ENCODE data around the gene TTLL6.
"Not testable (repeated sequence)": the region's sequence is repeated elsewhere in the genome, so short reads cannot be mapped to it uniquely, and the experiment has no call there.

The TTLL6 gene

GRCh38 chr17:48835971-48836370 lies 18.9 kb upstream of the TTLL6 start:
- no peak overlapping the region for H3K9ac ChIP-seq (ENCODE audit: low read depth, low read length)
- no peaks in the 10 kb centered on the region for H3K36me3 ChIP-seq (ENCODE audit: control insufficient read depth, insufficient read depth, low read length)
- H3K4me3 ChIP-seq (ENCODE audit: low read depth, low read length): no peak overlapping the region
- no peaks in the 10 kb centered on the region for H3K27me3 ChIP-seq (ENCODE audit: control insufficient read depth, insufficient read depth, low read length)
- no peaks in the 10 kb centered on the region for H3K9me3 ChIP-seq (ENCODE audit: control insufficient read depth, insufficient read depth, low read length)
- H3K4me1 ChIP-seq (ENCODE audit: control insufficient read depth, insufficient read depth, low read length): no peaks in the 10 kb centered on the region

DNA sequence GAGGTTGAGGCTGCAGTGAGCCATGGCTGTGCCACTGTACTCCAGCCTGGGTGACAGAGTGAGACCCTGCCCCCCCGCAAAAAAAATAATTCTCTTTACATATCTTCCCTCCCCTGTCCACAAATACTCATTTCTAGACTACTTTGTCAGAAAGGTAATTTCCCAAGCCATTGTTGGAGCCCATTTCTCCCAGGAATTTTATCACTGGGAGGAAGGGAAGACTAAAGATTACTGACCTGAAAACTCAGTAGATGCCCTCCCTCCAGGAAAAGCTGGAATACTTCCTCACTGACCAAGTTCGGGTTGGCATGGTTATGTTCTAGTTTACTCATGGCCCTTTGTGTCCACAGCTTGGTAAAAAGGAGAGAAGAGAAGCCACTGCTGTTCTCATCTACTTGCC lies 17.9 kb upstream of the TTLL6 start:
- Histone ChIP-seq H3K27me3 (ENCODE audit: control insufficient read depth, insufficient read depth, low read length) (no peaks in the 10 kb centered on the region), H3K4me1 (ENCODE audit: control insufficient read depth, insufficient read depth, low read length) (no peaks in the 10 kb centered on the region), H3K4me3 (ENCODE audit: low read depth, low read length) (no peak overlapping the region), H3K9ac (ENCODE audit: low read depth, low read length) (no peak overlapping the region), H3K36me3 (ENCODE audit: control insufficient read depth, insufficient read depth, low read length) (no peaks in the 10 kb centered on the region), H3K9me3 (ENCODE audit: control insufficient read depth, insufficient read depth, low read length) (no peaks in the 10 kb centered on the region)

DNA sequence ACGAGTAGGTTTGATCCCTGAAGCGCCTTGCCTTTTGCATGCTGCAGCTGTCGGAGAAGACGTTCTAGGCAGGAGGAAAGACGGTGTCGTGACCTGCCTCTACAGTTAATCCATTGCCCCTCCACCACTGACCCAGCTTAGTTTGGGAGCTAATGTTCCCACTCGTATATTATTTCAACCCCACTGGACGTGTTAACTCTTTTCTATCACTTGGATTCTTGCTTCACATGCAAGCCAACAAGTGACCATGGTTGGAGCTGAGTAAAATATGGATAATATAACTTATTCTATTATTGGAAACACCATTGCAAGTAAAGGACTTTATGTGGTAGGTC lies 14.5 kb upstream of the TTLL6 start:
- Histone ChIP-seq H3K9me3 (ENCODE audit: control insufficient read depth, insufficient read depth, low read length) (no peaks in the 10 kb centered on the region), H3K27me3 (ENCODE audit: control insufficient read depth, insufficient read depth, low read length) (no peaks in the 10 kb centered on the region), H3K4me1 (ENCODE audit: control insufficient read depth, insufficient read depth, low read length) (no peaks in the 10 kb centered on the region), H3K9ac (ENCODE audit: low read depth, low read length) (peak overlapping the region; percentile 73), H3K4me3 (ENCODE audit: low read depth, low read length) (peak overlapping the region; percentile 99), H3K36me3 (ENCODE audit: control insufficient read depth, insufficient read depth, low read length) (no peaks in the 10 kb centered on the region)

GRCh38 chr17:48830840-48831548 lies 14.0 kb upstream of the TTLL6 start, which contains the start of gene CALCOCO2:
CALCOCO2 (plus strand) TSS chr17:48831035; CDS start chr17:48841708, 10,673 bp downstream.
- H3K9me3 ChIP-seq (ENCODE audit: control insufficient read depth, insufficient read depth, low read length): no peaks in the 10 kb centered on the region
- H3K4me3 ChIP-seq (ENCODE audit: low read depth, low read length): peak within 1 kb of the TSS; percentile 99
- peak within 1 kb of the TSS; percentile 73 for H3K9ac ChIP-seq (ENCODE audit: low read depth, low read length)
- H3K27me3 ChIP-seq (ENCODE audit: control insufficient read depth, insufficient read depth, low read length): no peaks in the 10 kb centered on the region
- no peaks in the 10 kb centered on the region for H3K4me1 ChIP-seq (ENCODE audit: control insufficient read depth, insufficient read depth, low read length)
- no peaks in the 10 kb centered on the region for H3K36me3 ChIP-seq (ENCODE audit: control insufficient read depth, insufficient read depth, low read length)

DNA sequence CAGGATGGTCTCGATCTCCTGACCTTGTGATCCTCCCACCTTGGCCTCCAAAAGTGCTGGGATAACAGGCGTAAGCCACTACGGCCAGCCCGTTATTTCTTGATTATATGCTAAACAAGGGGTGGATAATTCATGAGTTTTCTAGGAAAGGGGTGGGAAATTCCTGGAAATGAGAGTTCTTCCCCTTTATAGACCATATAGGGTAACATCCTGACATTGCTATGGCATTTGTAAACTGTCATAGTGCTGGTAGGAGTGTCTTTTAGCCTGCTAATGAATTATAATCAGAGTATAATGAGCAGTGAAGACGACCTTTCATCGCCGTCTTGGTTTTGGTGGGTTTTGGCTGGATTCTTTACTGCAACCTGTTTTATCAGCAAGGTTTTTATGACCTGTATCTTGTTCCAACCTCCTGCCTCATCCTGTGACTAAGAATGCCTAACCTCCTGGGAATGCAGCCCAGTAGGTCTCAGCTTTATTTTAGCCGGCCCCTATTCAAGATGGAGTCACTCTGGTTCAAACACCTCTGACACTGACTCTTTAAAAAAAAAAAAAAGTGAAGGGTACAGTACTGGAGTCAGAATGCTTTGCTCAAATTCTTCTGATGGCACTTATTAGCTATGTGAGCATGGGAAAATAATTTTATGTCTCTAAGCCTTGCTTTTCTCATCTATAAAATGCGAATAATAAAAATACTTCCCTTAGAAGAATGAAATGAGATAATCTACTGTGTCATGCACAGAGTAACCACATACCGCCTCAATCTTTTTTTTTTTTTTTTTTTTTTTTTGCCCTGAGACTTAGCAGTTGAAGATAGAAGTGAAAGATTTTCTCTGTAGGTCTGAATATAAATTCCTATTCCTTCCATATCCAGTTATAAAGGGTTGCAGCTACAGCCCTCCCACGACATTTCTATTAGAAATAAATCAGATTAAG lies 8.7 kb upstream of the TTLL6 start:
- Histone ChIP-seq H3K9me3 (ENCODE audit: control insufficient read depth, insufficient read depth, low read length) (no peaks in the 10 kb centered on the region), H3K4me1 (ENCODE audit: control insufficient read depth, insufficient read depth, low read length) (no peaks in the 10 kb centered on the region), H3K36me3 (ENCODE audit: control insufficient read depth, insufficient read depth, low read length) (no peaks in the 10 kb centered on the region), H3K4me3 (ENCODE audit: low read depth, low read length) (no peak overlapping the region), H3K9ac (ENCODE audit: low read depth, low read length) (no peak overlapping the region), H3K27me3 (ENCODE audit: control insufficient read depth, insufficient read depth, low read length) (no peaks in the 10 kb centered on the region)

- H3K4me1 ChIP-seq (ENCODE audit: control insufficient read depth, insufficient read depth, low read length): peaks cover 10% of the 10 kb centered on the region
- not testable (repeated sequence) for H3K9me3 ChIP-seq (ENCODE audit: control insufficient read depth, insufficient read depth, low read length); H3K4me3 ChIP-seq (ENCODE audit: low read depth, low read length); H3K36me3 ChIP-seq (ENCODE audit: control insufficient read depth, insufficient read depth, low read length); H3K27me3 ChIP-seq (ENCODE audit: control insufficient read depth, insufficient read depth, low read length); H3K9ac ChIP-seq (ENCODE audit: low read depth, low read length)
These were observed 3.9 kb upstream of the TTLL6 start for GRCh38 chr17:48820936-48821335.

DNA sequence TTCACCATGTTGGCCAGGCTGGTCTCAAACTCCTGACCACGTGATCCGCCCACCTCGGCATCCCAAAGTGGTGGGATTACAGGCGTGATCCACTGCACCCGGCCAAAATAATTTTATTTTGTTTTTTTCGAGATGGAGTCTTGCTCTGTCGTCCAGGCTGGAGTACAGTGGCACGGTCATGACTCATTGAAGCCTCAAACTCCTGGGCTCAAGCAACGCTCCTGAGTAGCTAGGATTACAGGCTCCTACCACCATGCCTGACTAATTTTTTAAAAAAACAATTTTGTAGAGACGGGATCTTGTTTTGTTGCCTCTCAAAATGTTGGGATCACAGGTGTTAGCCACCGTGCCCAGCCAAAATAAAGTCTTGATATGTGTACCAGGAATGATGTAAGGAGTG lies 2.4 kb upstream of the TTLL6 start:
- H3K9ac ChIP-seq (ENCODE audit: low read depth, low read length): no peak overlapping the region
- no peak overlapping the region for H3K4me3 ChIP-seq (ENCODE audit: low read depth, low read length)
- peaks cover 16% of the 10 kb centered on the region for H3K27me3 ChIP-seq (ENCODE audit: control insufficient read depth, insufficient read depth, low read length)
- H3K4me1 ChIP-seq (ENCODE audit: control insufficient read depth, insufficient read depth, low read length): peaks cover 10% of the 10 kb centered on the region
- no peaks in the 10 kb centered on the region for H3K36me3 ChIP-seq (ENCODE audit: control insufficient read depth, insufficient read depth, low read length)
- no peaks in the 10 kb centered on the region for H3K9me3 ChIP-seq (ENCODE audit: control insufficient read depth, insufficient read depth, low read length)

GRCh38 chr17:48818361-48818841 lies 1.4 kb upstream of the TTLL6 start:
- Histone ChIP-seq H3K4me3 (ENCODE audit: low read depth, low read length) (peak overlapping the region; percentile 3), H3K36me3 (ENCODE audit: control insufficient read depth, insufficient read depth, low read length) (no peaks in the 10 kb centered on the region), H3K9ac (ENCODE audit: low read depth, low read length) (no peak overlapping the region), H3K4me1 (ENCODE audit: control insufficient read depth, insufficient read depth, low read length) (peaks cover 10% of the 10 kb centered on the region), H3K9me3 (ENCODE audit: control insufficient read depth, insufficient read depth, low read length) (no peaks in the 10 kb centered on the region), H3K27me3 (ENCODE audit: control insufficient read depth, insufficient read depth, low read length) (peaks cover 16% of the 10 kb centered on the region)

- peaks cover 13% of the 10 kb centered on the region for H3K4me1 ChIP-seq (ENCODE audit: control insufficient read depth, insufficient read depth, low read length)
- H3K4me3 ChIP-seq (ENCODE audit: low read depth, low read length): peak overlapping the region; percentile 96
- peaks cover 16% of the 10 kb centered on the region for H3K27me3 ChIP-seq (ENCODE audit: control insufficient read depth, insufficient read depth, low read length)
- H3K36me3 ChIP-seq (ENCODE audit: control insufficient read depth, insufficient read depth, low read length): no peaks in the 10 kb centered on the region
- peak overlapping the region; percentile 73 for H3K9ac ChIP-seq (ENCODE audit: low read depth, low read length)
- H3K9me3 ChIP-seq (ENCODE audit: control insufficient read depth, insufficient read depth, low read length): no peaks in the 10 kb centered on the region
These were observed 623 bp downstream of the TTLL6 start for GRCh38 chr17:48816438-48816773.

DNA sequence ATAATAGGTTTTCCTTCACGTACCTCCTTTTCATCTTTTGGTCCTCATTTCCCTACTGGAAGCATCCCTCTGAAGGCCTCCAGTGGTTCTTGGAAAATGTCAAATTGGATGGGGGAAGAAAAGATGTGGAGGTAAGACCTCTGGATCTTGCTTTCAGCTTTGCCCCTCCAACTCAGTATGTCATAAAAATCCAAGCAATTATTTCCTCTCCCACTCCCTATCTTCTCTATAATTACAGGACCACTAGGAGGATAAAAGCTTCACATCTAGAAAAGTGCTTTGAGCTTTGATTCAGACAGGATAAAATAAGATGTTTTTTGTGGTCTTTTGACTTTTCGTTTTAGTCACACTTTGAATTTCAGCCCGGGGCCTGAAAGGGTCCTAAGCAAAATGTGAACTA lies 1.7 kb downstream of the TTLL6 start:
- Histone ChIP-seq H3K27me3 (ENCODE audit: control insufficient read depth, insufficient read depth, low read length) (peaks cover 16% of the 10 kb centered on the region), H3K9me3 (ENCODE audit: control insufficient read depth, insufficient read depth, low read length) (no peaks in the 10 kb centered on the region), H3K9ac (ENCODE audit: low read depth, low read length) (no peak overlapping the region), H3K4me3 (ENCODE audit: low read depth, low read length) (no peak overlapping the region), H3K4me1 (ENCODE audit: control insufficient read depth, insufficient read depth, low read length) (peaks cover 13% of the 10 kb centered on the region), H3K36me3 (ENCODE audit: control insufficient read depth, insufficient read depth, low read length) (no peaks in the 10 kb centered on the region)

- Histone ChIP-seq H3K9me3 (ENCODE audit: control insufficient read depth, insufficient read depth, low read length) (no peaks in the 10 kb centered on the region), H3K27me3 (ENCODE audit: control insufficient read depth, insufficient read depth, low read length) (peaks cover 16% of the 10 kb centered on the region), H3K36me3 (ENCODE audit: control insufficient read depth, insufficient read depth, low read length) (no peaks in the 10 kb centered on the region), H3K4me1 (ENCODE audit: control insufficient read depth, insufficient read depth, low read length) (peaks cover 13% of the 10 kb centered on the region), H3K4me3 (ENCODE audit: low read depth, low read length) (peak overlapping the region; percentile 16), H3K9ac (ENCODE audit: low read depth, low read length) (no peak overlapping the region)
These were observed 2.5 kb downstream of the TTLL6 start for GRCh38 chr17:48814504-48814903.

DNA sequence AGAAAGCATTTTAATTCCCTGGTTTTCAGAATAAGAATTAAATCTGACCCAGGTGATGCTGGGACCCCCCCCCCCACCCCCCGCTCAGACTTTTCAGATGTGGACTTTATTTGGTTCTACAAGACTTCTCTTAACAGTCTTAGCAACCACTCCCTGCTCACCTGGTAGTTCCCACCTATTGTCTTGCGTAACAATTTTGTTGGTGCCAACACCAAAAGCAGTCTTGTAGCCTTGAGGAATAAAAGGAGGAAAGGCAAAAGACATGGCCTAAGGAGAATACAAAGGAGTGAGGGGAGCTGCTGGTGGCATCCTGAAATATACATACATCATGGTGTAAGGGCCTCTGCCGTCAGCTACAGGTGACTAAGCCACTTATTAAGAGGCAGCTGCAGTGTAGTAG lies 5.0 kb downstream of the TTLL6 start:
- Histone ChIP-seq H3K4me3 (ENCODE audit: low read depth, low read length) (no peak overlapping the region), H3K4me1 (ENCODE audit: control insufficient read depth, insufficient read depth, low read length) (peaks cover 3% of the 10 kb centered on the region), H3K27me3 (ENCODE audit: control insufficient read depth, insufficient read depth, low read length) (peaks cover 16% of the 10 kb centered on the region), H3K36me3 (ENCODE audit: control insufficient read depth, insufficient read depth, low read length) (no peaks in the 10 kb centered on the region), H3K9ac (ENCODE audit: low read depth, low read length) (no peak overlapping the region), H3K9me3 (ENCODE audit: control insufficient read depth, insufficient read depth, low read length) (no peaks in the 10 kb centered on the region)
